Endothelial cell of umbilical vein (primary cell): ENCODE data around the gene DNAJC22. TPM values are rescaled to one million over a fixed set of nuclear protein-coding genes. Genes with fewer than 3 reads are reported as not detected.

ENCODE experiments used
- BruUV-seq: library from RNA; stranded (reverse); fragments of 400-500 nt; replicated peaks from 2 replicates; lab custom pipeline; 2021; lab: Mats Ljungman, UMichigan
- CTCF ChIA-PET: fragments of 300-600, 350-600 bp; sonication (Branson Sonifier 250); formaldehyde crosslinking; loops from one replicate; lab custom pipeline; 2021; ENCODE audit warnings: antibody characterized with exemption, inconsistent platforms; lab: Charles Lee
- POLR2A ChIA-PET: fragments of 300-600, 350-600 bp; sonication (Branson Sonifier 250); formaldehyde crosslinking; loops from one replicate; lab custom pipeline; 2021; ENCODE audit warnings: antibody characterized with exemption, inconsistent platforms; lab: Charles Lee
- DNase-seq: peaks from one replicate; pipeline ENCODE4 v3.0.0-alpha.2; 2011; ENCODE audit warnings: low read depth, low spot score
- FAIRE-seq: peaks from 2 replicates; lab custom pipeline; 2011; peaks lifted over from hg19 to GRCh38; lab: Jason Lieb, UNC
- H2AFZ ChIP-seq: 2 replicates; pipeline ENCODE4 v1.6.0; 2012; ENCODE audit warnings: low read depth, low read length, control low read depth, inconsistent platforms
- H3K27ac ChIP-seq: 2 replicates; pipeline ENCODE4 v1.5.1; 2011; ENCODE audit warnings: low read depth, mild to moderate bottlenecking, control low read depth, low read length, moderate library complexity; ENCODE audit not compliant: insufficient read depth
- H3K27me3 ChIP-seq, 2 experiments: 2 replicates each; pipeline versions ENCODE4 v1.6.0 to v1.6.1; 2011; ENCODE audit warnings: low read length in 2 of 2, mixed read lengths in 1 of 2; ENCODE audit not compliant: control insufficient read depth in 2 of 2, insufficient read depth in 2 of 2
- H3K36me3 ChIP-seq, 2 experiments: 2 replicates in 1 of 2; 3 replicates in 1 of 2; pipeline ENCODE4 v1.5.1; 2011; ENCODE audit warnings: low read length in 2 of 2, mild to moderate bottlenecking in 1 of 2, moderate library complexity in 1 of 2; ENCODE audit not compliant: control insufficient read depth in 2 of 2, insufficient read depth in 2 of 2; ENCODE audit errors: extremely low read depth in 1 of 2
- H3K4me1 ChIP-seq: 3 replicates; pipeline ENCODE4 v1.5.1; 2011; ENCODE audit warnings: mild to moderate bottlenecking, low read length; ENCODE audit not compliant: control insufficient read depth, insufficient read depth; ENCODE audit errors: extremely low read depth
- H3K4me2 ChIP-seq: 2 replicates; pipeline ENCODE4 v1.6.1; 2011; ENCODE audit warnings: low read length, control low read depth, mixed read lengths; ENCODE audit not compliant: insufficient read depth
- H3K4me3 ChIP-seq, 3 experiments: fragments of 200-600 bp in 1 of 3; sonication (generic), shearing (Covaris generic) in 1 of 3; replicated peaks in 1 of 3; 2 replicates each; pipeline ENCODE4 v1.5.1; 2011 to 2016; ENCODE audit warnings: control low read depth in 3 of 3, low read length in 3 of 3, mild to moderate bottlenecking in 2 of 3, inconsistent platforms in 1 of 3, low read depth in 1 of 3, moderate library complexity in 1 of 3; ENCODE audit not compliant: insufficient read depth in 1 of 3
- H3K79me2 ChIP-seq: 2 replicates; pipeline ENCODE4 v1.6.0; 2012; ENCODE audit warnings: low read length, inconsistent platforms; ENCODE audit not compliant: control insufficient read depth, insufficient read depth
- H3K9ac ChIP-seq: replicated peaks from 2 replicates; pipeline ENCODE3; 2011; ENCODE audit warnings: low read length, control low read depth; ENCODE audit not compliant: insufficient read depth; ENCODE audit errors: extremely low read depth
- H3K9me1 ChIP-seq: replicated peaks from 3 replicates; pipeline ENCODE4 v1.6.0; 2011; ENCODE audit warnings: mild to moderate bottlenecking, low read length; ENCODE audit not compliant: control insufficient read depth, insufficient read depth; ENCODE audit errors: extremely low read depth
- H3K9me3 ChIP-seq: replicated peaks from 2 replicates; pipeline ENCODE4 v1.5.1; 2012; ENCODE audit warnings: low read length, inconsistent platforms; ENCODE audit not compliant: control insufficient read depth, insufficient read depth
- H4K20me1 ChIP-seq: replicated peaks from 2 replicates; pipeline ENCODE3; 2011; ENCODE audit warnings: mild to moderate bottlenecking, low read length; ENCODE audit not compliant: control insufficient read depth, insufficient read depth; ENCODE audit errors: extremely low read depth
- EZH2 ChIP-seq: IDR thresholded peaks from 2 replicates; pipeline ENCODE4 v1.6.1; 2012; ENCODE audit warnings: borderline replicate concordance, low read depth, mild to moderate bottlenecking, moderate library complexity, low read length, inconsistent platforms; ENCODE audit not compliant: severe bottlenecking
- FOS ChIP-seq: IDR thresholded peaks from 2 replicates; pipeline ENCODE4 v1.6.1; 2011; ENCODE audit warnings: mild to moderate bottlenecking, low read length, moderate library complexity, borderline replicate concordance; ENCODE audit not compliant: insufficient read depth
- GATA2 ChIP-seq: IDR thresholded peaks from 2 replicates; pipeline ENCODE4 v1.7.0; 2011; ENCODE audit warnings: low read depth, mild to moderate bottlenecking, moderate library complexity, mixed read lengths, low read length; ENCODE audit not compliant: insufficient read length, insufficient read depth
- JUN ChIP-seq: IDR thresholded peaks from 2 replicates; pipeline ENCODE4 v1.6.1; 2011; ENCODE audit warnings: borderline replicate concordance, low read depth; ENCODE audit not compliant: insufficient read length, insufficient read depth
- MYC ChIP-seq: IDR thresholded peaks from one replicate; pipeline ENCODE4 v1.6.1; 2011; ENCODE audit warnings: mild to moderate bottlenecking, low read depth, low read length
- POLR2A ChIP-seq: IDR thresholded peaks from 2 replicates; pipeline ENCODE4 v1.6.1; 2012; ENCODE audit warnings: low read depth, mild to moderate bottlenecking, control low read depth, low read length
- POLR2AphosphoS5 ChIP-seq: IDR thresholded peaks from 2 replicates; pipeline ENCODE4 v1.6.1; 2012; ENCODE audit warnings: low read depth, mild to moderate bottlenecking, control low read depth, low read length, moderate library complexity; ENCODE audit not compliant: insufficient read depth
- dilution Hi-C: fragments of 300-500 bp; cut with MboI; formaldehyde crosslinking; loops from one replicate; pipeline ENCODE4 v1.15.0; 2019; ENCODE audit warnings: low sequenced_read_pairs; ENCODE audit not compliant: extremely low pct_ligation_motif_present
- intact Hi-C: fragments of 100-400 bp; cut with micrococcal nuclease; formaldehyde crosslinking; loops from one replicate; pipeline ENCODE4 v1.10.0; 2022
- polyA plus RNA-seq, 4 experiments: library from polyadenylated mRNA; depleted of rRNA in 3 of 4; stranded (reverse) in 3 of 4; unstranded in 1 of 4; fragments of >200 nt; gene quantifications; 2 replicates each; pipeline versions ENCODE4 v1.2.1 to v1.2.3, GENCODE V29; 2011 to 2012; ENCODE audit warnings: missing spikeins in 1 of 4
- total RNA-seq: library from RNA; stranded (reverse); gene quantifications from 2 replicates; pipeline ENCODE4 v1.2.3, GENCODE V29; 2021
- TF ChIP-seq, protein P1 (sequence below): IDR thresholded peaks from 2 replicates; pipeline ENCODE4 v1.6.1; 2011; ENCODE audit not compliant: insufficient read depth, insufficient read length
- TF ChIP-seq, protein P2 (sequence below), 2 donors: IDR thresholded peaks; 1 replicate in 1 of 2; 2 replicates in 1 of 2; pipeline ENCODE4 v1.5.1; 2011; ENCODE audit warnings: low read length in 2 of 2, mild to moderate bottlenecking in 2 of 2, moderate library complexity in 2 of 2, control low read depth in 1 of 2, inconsistent platforms in 1 of 2, low read depth in 1 of 2; ENCODE audit not compliant: insufficient read depth in 1 of 2; ENCODE audit errors: extremely low read depth in 1 of 2

DNAJC22 gene
- total and polyA plus RNA-seq, 2 donors (not counting 3 experiments of a cell fraction or from before 2014, with no cell fraction given), result 1.3 to 1.4 TPM

DNA sequence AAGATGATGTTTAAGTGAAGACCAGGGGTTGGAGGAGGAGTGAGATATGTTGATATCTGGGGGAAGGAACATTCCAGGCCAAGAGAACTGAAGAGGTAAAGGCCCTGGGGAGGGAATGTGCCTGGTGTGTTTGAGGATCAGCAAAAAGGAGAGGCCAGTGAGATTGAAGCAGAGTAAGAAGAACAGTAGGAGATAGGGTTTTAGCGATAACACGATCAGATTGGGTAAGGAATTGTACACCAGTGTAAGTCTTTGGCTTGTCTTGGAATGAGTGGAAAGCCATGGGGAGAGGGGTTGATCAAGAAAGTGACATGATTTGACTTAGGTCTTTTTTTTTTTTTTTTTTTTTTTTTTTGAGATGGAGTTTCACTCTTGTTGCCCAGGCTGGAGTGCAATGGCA is 18.8 kb upstream of the DNAJC22 start:
- Histone ChIP-seq H3K4me1 (peaks cover 8% of the 10 kb centered on the region), H3K27ac (no peak overlapping the region), H3K9me1 (no peaks in the 10 kb centered on the region), H3K36me3 (peaks cover 4 to 6% of the 10 kb centered on the region in 2 experiments), H3K79me2 (peaks cover 11% of the 10 kb centered on the region), H3K4me3 (no peak overlapping the region), H3K9ac (no peak overlapping the region), H3K4me2 (no peak overlapping the region), H3K27me3 (peaks cover 0 to under 1% of the 10 kb centered on the region in 2 experiments), H4K20me1 (no peaks in the 10 kb centered on the region), H2AFZ (no peak overlapping the region), H3K9me3 (no peaks in the 10 kb centered on the region)
- dilution Hi-C loops, result no loop called here
- intact Hi-C loops, result no loop called here
- no peak for TF ChIP-seq JUN
- no peak for TF ChIP-seq FOS
- TF ChIP-seq MYC, result no peak
- TF ChIP-seq EZH2, result no peak
- no peak for TF ChIP-seq GATA2
- no peak for TF ChIP-seq POLR2AphosphoS5
- TF ChIP-seq, protein P1, sequence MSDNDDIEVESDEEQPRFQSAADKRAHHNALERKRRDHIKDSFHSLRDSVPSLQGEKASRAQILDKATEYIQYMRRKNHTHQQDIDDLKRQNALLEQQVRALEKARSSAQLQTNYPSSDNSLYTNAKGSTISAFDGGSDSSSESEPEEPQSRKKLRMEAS, result no peak
- no peak for TF ChIP-seq POLR2A
- TF ChIP-seq, protein P2, sequence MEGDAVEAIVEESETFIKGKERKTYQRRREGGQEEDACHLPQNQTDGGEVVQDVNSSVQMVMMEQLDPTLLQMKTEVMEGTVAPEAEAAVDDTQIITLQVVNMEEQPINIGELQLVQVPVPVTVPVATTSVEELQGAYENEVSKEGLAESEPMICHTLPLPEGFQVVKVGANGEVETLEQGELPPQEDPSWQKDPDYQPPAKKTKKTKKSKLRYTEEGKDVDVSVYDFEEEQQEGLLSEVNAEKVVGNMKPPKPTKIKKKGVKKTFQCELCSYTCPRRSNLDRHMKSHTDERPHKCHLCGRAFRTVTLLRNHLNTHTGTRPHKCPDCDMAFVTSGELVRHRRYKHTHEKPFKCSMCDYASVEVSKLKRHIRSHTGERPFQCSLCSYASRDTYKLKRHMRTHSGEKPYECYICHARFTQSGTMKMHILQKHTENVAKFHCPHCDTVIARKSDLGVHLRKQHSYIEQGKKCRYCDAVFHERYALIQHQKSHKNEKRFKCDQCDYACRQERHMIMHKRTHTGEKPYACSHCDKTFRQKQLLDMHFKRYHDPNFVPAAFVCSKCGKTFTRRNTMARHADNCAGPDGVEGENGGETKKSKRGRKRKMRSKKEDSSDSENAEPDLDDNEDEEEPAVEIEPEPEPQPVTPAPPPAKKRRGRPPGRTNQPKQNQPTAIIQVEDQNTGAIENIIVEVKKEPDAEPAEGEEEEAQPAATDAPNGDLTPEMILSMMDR (IDR thresholded peaks at IDR 0.05; ENCODE audit: extremely low read depth in 1 of 2, insufficient read depth in 1 of 2, low read depth in 1 of 2, low read length in 2 of 2), result no peak
- no peak for DNase-seq
- ChIA-PET POLR2A (no interaction called here), CTCF (interaction anchor here (0.8 kb wide), 1 partner anchor 12 kb away, joined by 3 read pairs; no protein-coding TSS in a partner anchor)
- no TSS peak for BruUV-seq
- no peak for FAIRE-seq
